Activated CD4-positive, CD25-positive, alpha-beta regulatory T cell treated with anti-CD3 and anti-CD28 coated beads, Interleukin-2, amount 50 U/mL, for 16 hours (primary cell): Measurements from ENCODE around the gene SORCS3.
"Not testable (repeated sequence)": the region's sequence is repeated elsewhere in the genome, so short reads cannot be mapped to it uniquely, and the experiment has no call there.

Source experiments
- DNase-seq: peaks from one replicate; pipeline ENCODE4 v3.0.0-alpha.2; 2020; ENCODE audit warnings: low read depth, low spot score

SORCS3 gene

DNA sequence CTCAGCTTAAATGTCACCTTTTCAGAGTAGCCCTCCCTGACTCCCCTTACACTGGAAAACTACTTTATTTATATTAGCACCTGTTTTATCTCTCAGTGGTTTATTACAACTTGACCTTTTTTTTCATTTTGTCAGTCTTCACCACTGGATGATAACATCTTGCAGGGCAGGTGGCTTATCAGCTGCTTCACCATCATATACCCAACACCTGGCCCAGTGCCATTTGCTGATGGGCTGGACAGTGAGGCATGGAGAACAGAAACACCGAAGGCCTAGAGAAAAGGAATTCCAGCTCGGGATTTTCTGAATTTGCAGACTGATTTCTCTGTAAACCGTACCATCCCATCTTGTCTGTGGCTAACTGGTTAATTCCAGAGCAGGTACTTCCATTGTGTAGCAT lies 48.5 kb downstream of the SORCS3 start:
- DNase-seq, result no peak

DNA sequence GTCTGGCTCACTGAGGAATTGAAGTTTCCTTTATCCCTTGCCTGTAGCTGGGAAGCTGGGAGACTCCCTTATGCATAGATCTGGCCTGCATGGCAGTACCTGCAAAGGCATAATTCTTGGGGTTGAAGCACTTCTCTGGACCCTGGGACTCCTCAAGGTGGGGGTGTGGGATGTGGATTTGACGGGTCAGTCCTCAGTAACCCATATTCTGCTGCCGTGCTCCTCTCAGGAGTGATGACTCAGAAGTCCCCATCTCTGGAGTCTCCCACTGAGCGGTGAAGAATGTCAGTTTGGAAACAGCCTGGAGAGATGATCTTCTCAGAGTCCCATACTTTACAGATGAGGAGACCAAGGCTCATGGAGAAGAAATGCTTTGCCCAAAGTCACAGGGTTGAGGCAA lies 49.0 kb downstream of the SORCS3 start:
- DNase-seq, result no peak

DNA sequence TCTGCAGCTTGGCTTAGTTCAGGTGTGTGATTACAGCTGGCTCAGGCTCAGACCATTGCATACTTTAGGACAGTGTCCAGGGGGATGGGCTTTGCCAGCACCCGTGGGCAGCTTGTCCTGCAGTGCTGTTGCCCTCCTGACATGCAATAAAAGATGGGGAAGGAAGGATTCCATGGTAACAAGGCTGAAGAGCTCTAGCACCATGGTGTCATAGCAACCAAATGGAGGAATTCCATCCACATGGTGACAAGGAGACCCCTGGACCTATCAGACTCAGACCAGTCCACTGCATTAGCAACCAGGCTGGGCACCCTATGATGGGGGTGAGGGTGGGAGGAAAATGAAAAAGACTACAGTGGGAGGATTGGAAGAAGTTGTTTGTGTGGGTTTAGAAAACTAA lies 49.9 kb downstream of the SORCS3 start:
- DNase-seq, result no peak

DNA sequence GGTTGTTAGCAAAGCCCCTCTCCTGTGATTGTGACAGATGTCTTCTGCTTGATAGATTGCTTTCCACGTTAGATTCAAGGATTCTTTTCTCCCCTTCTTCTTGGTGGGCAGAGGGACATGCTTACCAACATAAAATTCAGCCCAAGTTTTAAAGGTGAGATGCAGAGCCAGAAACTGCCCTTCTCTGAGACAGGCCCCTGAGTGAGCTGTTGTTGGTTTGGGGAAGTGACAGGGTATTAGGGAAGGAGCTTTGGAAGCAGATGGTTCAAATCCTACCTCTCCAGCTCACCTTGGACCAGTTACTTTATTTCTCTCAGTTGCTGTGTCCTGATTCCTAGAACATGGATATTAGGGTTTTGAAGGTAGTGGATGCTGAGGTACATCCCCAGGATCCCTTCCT lies 53.0 kb downstream of the SORCS3 start:
- no peak for DNase-seq

DNA sequence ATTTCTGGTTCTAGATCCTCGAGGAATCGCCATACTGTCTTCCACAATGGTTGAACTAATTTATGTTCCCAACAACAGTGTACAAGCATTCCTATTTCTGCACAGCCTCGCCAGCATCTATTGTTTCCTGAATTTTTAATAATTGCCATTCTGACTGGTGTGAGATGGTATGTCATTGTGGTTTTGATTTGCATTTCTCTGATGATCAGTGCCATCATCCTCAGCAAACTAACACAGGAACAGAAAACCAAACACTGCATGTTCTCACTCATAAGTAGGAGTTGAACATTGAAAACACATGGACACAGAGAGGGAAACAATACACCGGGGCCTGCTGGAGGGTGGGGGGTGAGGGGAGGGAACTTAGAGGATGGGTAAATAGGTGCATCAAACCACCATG lies 62.2 kb downstream of the SORCS3 start:
- not testable (repeated sequence) for DNase-seq

DNA sequence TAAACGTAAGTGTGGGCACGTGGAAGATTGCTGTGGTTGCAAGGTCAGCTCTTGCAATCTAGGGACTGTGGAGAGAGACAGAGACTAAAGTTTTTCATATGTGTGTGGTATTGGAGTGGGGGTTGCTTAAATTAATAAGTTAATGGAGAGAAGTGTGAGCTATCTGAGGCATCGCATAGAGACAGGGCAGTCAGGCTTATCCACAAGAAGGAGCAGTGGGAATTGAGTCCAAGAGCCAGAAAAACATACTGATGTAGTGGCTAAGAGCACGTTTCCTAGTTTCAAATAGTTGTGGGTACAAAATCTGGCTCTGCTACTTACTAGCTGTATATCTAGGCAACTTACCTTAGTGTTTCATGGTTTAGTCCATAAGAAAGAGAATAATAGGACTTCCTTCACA lies 65.8 kb downstream of the SORCS3 start:
- DNase-seq, result no peak

DNA sequence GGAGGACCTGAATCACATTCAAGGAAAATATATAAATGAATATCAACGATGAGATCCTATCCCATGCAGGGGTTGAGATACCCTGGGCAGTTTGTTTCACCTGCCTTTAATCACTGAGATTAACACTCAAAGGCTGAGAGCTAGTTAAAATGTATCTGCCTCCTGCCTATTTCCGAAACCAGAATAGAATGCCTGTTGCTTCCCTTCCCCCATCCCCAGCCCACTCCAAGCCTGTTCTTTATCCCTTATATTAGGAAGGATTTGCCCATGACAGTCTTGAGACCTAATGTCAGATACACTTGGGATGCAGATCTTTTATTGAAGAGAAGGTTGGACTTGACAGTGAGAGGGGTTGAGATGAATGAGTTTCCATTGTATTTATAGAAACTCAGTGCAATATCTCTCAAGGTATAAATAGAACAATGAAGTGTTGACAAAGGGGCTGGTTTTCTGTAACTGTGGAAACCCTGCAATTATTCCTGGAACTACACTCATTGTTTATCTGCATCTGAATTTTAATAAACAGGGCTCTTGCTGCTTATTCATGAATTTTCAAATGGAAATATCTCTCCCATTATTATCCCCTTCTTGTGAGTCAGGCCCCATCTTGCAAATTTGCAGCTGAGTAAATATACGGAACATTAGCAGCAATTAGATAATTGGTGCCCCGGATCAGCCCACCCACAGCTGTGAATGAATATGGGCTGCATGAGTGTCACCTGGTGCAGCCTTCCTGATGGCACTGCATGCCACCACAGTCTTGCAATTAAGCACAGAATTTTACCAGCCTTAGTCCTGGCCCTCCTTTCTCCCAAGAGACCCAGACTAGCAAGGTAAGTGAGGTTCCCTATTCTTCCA lies 66.7 kb downstream of the SORCS3 start:
- DNase-seq, result no peak

DNA sequence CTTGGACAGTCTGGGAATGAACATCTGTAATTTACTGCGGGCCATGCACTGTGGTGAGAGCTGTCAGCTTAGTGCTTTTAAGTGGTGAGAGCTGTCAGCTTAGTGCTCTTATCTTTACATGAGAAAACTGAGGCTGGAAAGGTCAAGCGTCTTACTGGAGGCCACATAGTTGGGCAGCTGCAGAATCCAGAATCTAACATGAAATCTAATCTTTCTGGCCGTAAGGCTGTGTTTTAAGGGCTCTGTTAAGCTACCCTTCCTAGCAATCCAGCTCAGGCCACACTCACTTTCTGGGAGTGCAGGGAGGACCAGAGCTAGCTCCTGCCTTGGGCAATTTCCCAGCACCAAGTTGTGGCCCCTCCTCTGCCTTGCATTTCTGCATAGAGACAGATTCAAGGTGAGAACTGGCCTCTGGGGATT lies 70.2 kb downstream of the SORCS3 start:
- no peak for DNase-seq

DNA sequence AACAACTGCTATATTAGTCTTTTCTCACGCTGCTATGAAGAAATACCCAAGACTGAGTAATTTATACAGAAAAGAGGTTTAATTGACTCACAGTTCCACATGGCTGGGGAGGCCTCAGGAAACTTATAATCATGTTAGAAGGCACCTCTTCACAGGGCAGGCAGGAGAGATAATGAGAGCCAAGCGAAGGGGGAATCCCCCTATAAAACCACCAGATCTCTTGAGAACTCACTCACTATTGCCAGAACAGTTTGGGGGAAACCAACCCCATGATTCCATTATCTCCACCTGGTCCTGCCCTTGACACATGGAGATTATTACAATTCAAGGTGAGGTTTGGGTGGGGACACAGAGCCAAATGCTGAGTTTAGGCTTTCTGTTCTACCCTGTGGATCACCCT lies 89.5 kb downstream of the SORCS3 start:
- not testable (repeated sequence) for DNase-seq

DNA sequence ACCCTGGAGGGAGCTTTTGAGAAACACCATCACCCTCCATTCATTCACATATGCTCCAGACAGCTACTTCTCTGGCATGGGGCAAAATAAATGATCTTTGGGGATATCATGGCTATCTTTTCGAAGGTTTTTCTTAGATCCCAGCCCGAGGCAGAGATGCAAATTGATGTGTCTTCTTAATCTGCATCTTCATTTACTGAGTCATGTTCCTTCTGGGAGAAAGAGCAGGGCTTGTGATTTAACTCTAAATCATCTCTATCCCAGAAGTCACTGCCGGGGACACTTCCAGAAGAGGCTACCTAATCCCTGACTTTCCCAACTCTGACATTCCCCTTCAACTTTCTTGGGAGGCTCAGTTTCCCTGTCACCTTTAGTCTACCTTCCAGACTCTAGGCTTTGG lies 90.1 kb downstream of the SORCS3 start:
- DNase-seq, result no peak

DNA sequence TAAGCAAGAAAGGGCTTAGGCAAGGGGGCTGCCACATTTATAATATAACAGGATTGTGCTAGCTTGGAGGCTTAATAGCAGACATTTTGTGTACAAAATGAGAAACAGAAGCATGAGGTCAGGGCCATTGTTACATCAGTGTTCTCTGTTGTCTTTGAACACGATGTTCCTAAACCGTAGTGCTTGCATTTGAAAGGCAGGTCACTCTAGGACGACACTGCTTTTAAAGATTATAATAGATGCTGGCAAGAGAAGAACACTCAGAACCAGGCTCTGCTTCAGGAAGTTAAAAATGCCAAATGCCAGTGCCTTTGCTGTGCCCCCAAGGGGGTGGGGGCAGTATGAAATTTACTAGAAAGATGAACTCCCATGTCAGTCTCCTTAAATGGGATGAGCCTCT lies 91.1 kb downstream of the SORCS3 start:
- DNase-seq, result no peak

DNA sequence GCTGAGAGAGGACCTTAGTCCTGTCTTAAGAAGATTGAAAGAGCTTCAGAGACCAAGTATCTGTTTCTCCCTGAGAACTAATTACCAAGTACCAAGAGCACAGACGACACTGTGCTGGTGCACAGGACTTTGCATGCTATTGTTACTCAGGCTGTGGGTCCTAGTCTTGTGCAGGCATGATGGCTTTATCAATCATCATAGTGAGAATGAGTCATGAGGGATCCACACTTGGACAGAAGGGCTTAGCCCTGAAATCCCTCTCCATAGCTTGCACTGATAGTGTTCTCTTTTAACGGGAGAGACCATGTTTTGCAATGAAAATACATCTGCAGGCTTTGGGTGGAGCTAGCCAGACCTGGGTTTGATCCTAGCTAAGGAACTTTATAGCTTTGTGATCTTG lies 93.3 kb downstream of the SORCS3 start:
- DNase-seq, result no peak

DNA sequence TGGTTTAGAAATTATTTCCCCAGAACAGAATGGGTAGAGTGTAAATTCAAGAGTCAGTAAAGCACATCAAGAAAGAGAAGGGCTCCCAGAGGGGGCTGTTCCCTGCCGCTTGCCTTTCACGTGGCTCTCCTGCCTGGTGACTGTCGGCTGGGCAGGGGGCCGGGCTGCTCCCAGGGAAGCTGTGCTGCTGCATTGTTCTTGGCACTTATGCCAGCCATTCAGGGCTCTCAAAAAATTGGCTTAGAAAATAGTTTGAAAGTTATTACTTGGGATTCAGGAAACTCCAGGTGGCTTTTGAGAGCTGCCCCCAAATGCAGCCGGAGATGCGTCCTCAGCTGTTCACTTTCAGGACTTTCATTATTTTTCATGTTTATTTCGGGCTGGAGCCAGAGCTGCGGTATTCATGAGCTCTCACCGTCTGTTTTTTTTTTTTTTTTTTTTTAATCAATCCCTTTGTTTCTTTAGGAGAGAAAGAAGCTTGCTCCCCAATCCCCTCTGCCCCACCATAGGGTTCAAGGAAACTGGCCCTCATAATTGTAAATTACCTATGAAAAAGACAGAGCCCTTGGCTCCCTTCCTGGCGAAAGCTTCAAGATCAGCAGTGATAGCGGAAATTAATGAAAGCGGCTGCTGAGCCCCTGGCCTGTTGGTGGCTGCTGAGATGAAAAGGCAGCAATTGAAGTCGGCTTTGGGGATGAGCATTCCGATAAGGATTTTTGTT lies 94.1 kb downstream of the SORCS3 start:
- no peak for DNase-seq

DNA sequence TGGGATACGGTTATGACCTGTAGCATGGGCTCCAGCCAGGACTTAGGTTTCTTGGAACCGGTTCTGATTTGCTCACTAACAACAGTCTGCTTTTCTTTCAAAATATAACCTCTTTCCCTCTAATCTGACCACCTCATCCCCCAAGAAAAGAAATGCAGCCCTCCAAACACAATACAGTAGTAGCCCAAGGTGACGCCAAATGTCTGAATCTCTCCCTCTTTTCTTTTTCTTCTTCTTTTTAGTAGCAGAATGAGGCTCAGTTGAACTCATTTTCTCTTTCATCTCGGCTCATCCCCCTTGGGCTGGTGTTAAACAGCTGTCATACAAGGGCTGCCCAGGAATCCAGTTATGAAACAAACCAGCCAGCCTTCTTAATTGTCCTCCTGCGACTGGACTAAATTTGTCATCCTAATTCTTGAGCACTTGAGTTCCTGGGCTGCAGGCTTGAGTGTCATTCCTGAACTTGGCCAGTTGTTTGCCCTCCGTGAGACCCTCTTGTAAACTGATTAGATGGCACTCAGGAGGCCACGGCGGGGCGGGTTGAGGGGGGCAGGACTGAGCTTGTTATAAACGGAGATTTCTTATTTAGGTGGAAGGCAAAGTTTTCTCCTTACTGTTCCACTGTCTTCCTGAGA lies 94.8 kb downstream of the SORCS3 start:
- no peak for DNase-seq

DNA sequence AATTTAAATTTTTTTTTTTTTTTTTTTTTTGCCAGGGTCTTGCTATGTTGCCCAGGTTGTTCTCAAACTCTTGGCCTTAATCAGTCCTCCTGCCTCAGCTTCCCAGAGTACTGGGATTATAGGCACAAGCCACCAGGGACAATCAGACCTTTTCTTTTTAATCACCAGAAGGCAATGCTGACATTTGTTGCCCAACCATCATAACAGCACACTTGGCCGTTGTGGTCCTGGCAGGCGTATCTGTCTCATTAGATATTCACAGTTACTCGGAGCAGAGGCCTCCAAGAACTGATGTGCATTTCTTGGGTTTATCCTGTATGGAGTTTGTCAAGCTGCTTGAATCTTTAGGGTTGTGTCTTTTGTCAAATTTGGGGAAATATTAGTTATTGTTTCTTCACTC lies 100.0 kb downstream of the SORCS3 start:
- DNase-seq, result no peak

DNA sequence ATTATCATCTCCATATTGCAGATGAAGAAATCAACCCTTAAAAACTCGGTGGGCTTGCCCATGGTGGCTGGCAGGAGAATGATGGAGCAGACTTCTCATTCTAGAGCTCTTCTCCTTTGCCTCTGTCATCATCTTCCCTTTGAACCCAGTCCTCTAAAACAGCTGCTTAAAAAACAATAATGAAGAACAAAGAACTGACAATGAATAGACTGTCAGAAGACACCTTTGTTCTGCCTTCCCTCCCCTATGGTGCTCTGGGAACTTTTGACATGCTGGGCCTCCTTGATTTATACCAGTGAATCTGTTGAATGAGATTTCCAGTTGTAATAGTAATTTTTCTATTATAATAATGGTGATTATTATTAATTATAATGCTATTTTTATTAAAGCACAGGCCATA lies 103.0 kb downstream of the SORCS3 start:
- DNase-seq, result no peak

DNA sequence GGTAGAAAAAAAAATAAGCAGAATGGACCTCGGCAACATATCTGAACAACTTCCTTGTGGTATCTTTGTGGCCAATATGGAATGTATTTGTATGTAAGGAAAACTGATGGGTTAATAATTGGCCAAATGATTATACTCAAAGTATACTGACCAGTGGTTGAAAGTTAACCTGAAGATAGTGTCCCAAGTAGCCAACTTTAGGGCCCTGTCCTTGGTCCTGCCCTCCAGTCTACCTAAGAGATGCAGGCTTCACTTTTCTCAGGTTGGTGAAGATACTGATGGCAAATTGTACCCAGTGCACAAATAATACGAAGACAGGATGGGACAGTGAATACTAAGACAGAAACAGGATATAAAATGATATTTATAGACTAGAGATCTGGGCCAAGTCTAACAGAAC lies 109.2 kb downstream of the SORCS3 start:
- DNase-seq, result no peak

DNA sequence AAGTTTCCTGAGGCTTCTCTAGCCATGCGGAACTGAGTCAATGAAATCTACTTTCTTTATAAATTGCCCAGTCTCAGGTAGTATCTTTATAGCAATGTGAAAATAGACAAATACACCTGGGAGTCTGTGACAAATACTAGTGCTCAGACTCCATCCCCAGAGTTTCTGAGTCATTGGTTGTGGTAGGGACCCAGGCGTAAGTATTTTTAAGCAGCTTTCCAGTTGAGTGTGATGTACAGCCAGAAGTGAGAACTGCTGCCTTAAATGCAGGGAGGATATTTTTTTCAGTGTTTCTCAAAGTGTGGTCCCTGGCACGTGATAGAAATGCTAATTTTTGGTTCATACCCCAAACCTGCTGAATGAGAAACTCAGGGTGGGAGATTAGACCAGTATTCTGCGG lies 121.7 kb downstream of the SORCS3 start:
- no peak for DNase-seq

DNA sequence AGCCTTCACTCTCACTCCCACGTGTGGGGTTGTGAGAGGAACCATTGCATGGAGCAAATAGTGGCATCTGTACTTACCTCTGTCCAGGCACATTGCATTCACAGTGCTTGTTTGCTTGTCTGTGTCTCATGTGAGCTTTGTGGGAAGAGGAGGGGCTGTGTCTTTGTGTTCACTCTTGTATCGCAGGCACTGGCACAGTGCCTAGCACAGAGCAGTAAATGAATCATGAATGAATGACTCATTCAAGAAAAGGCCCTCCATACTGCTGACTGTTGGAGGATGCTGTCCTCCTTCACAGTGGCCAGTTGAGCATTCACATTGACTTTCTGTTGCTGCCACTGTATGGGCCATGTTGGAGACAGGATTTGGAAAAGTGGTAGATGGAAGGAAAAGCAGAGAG lies 125.3 kb downstream of the SORCS3 start:
- DNase-seq, result no peak

DNA sequence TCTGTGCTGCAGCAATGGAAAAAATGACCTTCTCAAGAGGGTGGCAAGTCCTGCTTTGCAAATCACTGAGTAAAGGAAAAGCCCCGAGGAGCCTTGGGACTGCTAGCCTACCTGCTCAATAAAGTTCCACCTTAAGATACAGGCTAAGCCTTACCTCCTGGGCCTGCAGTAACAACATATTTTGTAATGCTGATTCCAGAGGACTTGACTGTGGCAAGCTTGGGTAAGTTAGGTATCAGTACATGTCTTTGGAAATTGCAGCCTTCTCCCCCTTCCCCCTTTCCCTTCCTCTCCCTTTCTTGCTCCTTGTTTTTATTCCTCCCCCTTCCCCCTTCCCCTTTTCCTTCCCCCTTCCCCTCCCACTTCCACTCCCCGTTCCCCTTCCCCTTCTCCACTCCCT lies 126.2 kb downstream of the SORCS3 start:
- DNase-seq, result no peak

DNA sequence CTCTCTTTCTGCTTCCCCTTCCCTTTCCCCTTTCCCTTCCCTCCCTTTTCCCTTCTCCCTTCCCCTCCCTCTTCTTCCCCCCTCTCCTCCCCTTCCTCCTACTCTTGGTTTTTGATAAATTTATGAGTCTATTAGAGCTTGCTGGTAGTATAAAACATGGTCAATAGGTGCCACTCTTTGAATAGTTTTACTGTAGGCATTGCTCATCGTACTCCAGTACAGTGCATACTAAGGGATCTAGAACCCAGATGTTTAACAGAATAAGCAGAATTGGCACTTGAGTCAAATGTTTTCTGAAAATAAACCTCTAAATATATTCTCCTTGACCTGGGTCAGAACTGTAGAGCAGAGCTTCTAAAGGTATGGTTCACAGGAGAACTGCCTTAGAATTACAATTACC lies 126.7 kb downstream of the SORCS3 start:
- DNase-seq, result no peak

DNA sequence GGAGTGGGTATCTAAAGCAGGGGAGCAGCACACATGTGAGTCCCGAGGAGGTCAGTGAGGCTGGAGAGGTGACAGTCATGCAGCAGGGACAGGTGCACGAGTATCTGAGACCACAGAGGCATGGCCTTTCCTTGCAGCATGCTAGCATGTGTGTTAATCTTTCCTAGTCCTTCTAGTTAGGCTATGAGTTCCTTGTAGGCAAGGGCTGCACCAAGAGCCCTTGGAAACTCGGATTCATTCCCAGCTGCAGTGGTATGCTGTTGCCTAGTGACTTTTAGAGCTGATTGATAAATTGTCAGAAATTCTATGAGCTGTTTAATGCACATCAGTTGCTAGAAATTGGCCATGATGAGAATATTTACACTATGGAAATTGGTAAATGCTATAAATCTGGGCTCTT lies 132.0 kb downstream of the SORCS3 start:
- DNase-seq, result no peak

DNA sequence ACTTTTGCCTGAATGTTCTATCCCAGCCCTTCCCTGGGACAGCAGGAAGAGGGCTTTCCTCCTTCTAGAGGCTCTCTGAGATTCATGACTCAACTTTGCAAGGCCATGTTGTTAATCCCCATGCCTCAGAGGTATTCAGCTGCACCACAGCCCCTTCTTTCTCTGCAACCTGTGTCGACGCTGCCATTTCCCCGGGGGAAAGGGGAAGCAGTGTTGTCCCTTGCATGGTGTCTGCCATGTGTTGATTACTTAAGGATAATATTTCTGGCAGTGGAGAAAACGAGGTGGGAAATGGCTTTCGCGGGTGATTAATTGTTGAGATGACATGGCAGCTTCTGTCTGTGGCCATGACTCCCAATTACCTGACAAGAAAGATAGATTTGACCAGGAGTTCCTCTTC lies 133.1 kb downstream of the SORCS3 start:
- DNase-seq, result no peak
